Prostate gland (tissue), 2 donors: ENCODE data around the gene CDH11.

ENCODE experiments used
- CTCF ChIP-seq, 4 experiments: fragments of 200-600 bp in 2 of 4; fragments of 450-650 bp in 2 of 4; sonication (generic) in 2 of 4; IDR thresholded peaks; 1 replicate in 3 of 4; 2 replicates in 1 of 4; pipeline ENCODE4 v1.5.1; 2016 to 2019; ENCODE audit warnings: antibody characterized with exemption in 4 of 4, mild to moderate bottlenecking in 2 of 4, moderate library complexity in 2 of 4
- POLR2AphosphoS5 ChIP-seq: sonication (generic); formaldehyde crosslinking; IDR thresholded peaks from one replicate; pipeline ENCODE4 v1.6.1; 2017; ENCODE audit warnings: antibody characterized with exemption

DNA sequence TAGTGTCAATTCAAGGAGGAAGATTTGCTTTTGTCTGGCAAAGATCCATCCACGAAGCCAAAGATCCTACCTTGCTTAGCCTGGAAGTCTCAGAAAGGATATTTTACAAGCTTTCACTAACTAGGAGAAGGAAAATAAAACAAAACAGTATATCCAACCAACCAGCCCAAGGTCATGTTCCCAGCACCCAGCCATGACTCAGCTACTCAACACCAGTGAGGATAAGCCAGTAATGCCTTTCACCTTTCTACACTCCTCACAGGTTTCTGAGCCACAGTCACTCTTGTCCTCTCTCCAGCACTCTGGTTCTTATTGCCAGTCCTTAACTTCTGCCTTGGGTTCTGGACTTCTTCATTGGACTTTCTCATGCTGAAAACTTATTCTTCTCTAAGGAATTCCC, 116.2 kb downstream of the CDH11 start:
- TF ChIP-seq CTCF (IDR thresholded peaks at IDR 0.05) (no peak), POLR2AphosphoS5 (no peak)
